ENCODE data around the gene ANKS3.

The ANKS3 gene

GRCh38 chr16:4692460-4693295, 41.4 kb downstream of the ANKS3 start:
- H3K4me3 ChIP-seq (ENCODE audit: low read depth, low read length) = peak overlapping the region; percentile 72
- TF ChIP-seq, protein P1, sequence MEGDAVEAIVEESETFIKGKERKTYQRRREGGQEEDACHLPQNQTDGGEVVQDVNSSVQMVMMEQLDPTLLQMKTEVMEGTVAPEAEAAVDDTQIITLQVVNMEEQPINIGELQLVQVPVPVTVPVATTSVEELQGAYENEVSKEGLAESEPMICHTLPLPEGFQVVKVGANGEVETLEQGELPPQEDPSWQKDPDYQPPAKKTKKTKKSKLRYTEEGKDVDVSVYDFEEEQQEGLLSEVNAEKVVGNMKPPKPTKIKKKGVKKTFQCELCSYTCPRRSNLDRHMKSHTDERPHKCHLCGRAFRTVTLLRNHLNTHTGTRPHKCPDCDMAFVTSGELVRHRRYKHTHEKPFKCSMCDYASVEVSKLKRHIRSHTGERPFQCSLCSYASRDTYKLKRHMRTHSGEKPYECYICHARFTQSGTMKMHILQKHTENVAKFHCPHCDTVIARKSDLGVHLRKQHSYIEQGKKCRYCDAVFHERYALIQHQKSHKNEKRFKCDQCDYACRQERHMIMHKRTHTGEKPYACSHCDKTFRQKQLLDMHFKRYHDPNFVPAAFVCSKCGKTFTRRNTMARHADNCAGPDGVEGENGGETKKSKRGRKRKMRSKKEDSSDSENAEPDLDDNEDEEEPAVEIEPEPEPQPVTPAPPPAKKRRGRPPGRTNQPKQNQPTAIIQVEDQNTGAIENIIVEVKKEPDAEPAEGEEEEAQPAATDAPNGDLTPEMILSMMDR (IDR thresholded peaks at IDR 0.05; ENCODE audit: borderline replicate concordance, insufficient read depth, low read depth, low read length) = no peak

DNA sequence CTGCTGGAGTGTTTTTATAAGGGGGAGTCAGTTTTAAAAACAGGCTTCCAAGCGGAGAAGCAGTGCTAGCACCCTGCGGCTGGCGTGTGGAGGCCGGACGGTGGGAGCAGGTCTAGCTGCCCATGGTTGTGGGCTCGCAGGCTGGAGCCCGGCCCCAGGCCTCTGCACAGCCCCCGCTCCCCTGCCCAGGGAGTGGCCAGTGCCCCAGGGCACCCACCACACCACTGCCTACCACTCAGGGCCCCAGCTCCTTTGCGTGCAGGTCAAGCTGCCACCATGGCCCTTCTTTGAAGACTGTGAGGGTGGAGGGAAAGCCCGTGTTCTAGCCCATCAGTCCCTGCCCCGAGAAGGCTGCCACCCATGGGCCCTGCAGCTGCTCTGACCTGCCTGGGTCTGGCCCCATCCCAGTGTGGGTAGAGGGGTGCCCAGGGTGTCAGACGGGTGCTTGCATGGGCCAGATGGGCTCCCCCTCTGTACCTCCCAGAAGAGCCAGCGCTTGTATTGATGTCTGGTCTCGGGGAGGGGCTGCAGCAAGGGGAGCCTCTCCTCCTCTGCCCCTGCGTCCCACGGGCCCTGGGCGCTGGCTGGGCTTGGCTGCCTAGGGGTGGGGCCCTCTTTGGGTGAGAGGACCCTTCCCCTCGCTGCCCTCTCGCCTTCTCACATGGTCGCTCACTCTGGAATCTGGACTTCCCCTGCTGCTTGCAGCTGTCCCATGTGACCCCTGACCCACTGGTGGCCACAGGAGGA, 42.2 kb downstream of the ANKS3 start:
- H3K4me3 ChIP-seq (ENCODE audit: low read depth, low read length) = no peak overlapping the region
- TF ChIP-seq, protein P1 (IDR thresholded peaks at IDR 0.05; ENCODE audit: borderline replicate concordance, insufficient read depth, low read depth, low read length) = no peak

GRCh38 chr16:4690946-4691665, 43.0 kb downstream of the ANKS3 start:
- TF ChIP-seq, protein P1 (IDR thresholded peaks at IDR 0.05; ENCODE audit: borderline replicate concordance, insufficient read depth, low read depth, low read length) = no peak

GRCh38 chr16:4689864-4690704, 44.0 kb downstream of the ANKS3 start:
- no peak overlapping the region for H3K4me3 ChIP-seq (ENCODE audit: low read depth, low read length)
- TF ChIP-seq, protein P1 (IDR thresholded peaks at IDR 0.05; ENCODE audit: borderline replicate concordance, insufficient read depth, low read depth, low read length) = no peak

More at GRCh38 chr16:4690946-4691665, 43.0 kb downstream of the ANKS3 start:
- H3K4me3 ChIP-seq (ENCODE audit: low read depth, low read length) = no peak overlapping the region

- TF ChIP-seq, protein P1 (IDR thresholded peaks at IDR 0.05; ENCODE audit: borderline replicate concordance, insufficient read depth, low read depth, low read length) = no peak
- H3K4me3 ChIP-seq (ENCODE audit: low read depth, low read length) = no peak overlapping the region
Observed at GRCh38 chr16:4689091-4689671, 44.9 kb downstream of the ANKS3 start.

GRCh38 chr16:4688674-4689045, 45.4 kb downstream of the ANKS3 start:
- no peak overlapping the region for H3K4me3 ChIP-seq (ENCODE audit: low read depth, low read length)
- TF ChIP-seq, protein P1 (IDR thresholded peaks at IDR 0.05; ENCODE audit: borderline replicate concordance, insufficient read depth, low read depth, low read length) = no peak
